ENCODE results near the gene ASB13.

DNA sequence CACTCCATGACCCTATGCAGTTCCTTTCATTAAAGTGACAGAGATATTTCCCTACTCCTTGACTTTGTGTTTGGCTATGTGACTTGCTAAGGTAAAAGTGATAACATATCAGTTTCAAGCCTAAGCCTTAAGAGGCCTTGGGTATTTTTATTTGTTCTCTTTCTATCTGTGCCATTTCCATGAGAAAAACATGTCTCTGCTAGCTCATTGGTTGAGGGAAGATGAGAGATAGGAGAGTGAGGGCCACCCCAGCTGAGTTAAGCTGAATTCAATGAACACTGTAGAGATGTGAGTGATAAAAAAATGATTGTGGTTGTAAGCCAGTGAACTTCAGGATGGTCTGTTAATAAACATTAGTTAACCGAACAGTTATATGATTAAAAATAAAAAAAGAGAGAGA, 31.7 kb upstream of the ASB13 start:
- TF ChIP-seq CTCF (IDR thresholded peaks at IDR 0.05) (no peak), POLR2A (IDR thresholded peaks at IDR 0.05) (no peak)
